ENCODE measurements around the gene SLC1A2. TPM values are rescaled to one million over a fixed set of nuclear protein-coding genes. Genes with fewer than 3 reads are reported as not detected.

SLC1A2 gene
- total RNA-seq, 1 experiment from 2014 or later: not detected

DNA sequence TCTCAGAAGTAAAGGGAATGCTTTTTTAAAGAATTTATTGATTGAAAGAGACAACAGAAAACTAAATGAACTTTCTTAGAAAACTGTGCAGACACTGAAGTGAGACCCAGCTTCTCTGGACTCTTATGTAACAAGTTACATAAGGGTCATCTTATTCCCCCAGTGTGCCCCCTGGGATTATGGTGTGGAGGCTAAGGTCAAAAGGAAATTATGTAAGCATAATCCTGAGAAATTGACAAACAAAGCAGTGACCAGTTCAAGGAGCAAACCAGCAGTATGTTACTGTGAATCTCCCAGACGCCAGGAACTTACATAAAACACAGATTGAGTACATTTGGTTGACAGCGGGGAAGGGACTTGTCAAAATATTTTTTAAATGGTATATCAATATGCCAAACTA, 78.6 kb downstream of the SLC1A2 start:
- Mint-ChIP-seq H3K36me3 (ENCODE audit: insufficient read depth, unreplicated experiment) (no peaks in the 10 kb centered on the region), H3K27ac (ENCODE audit: low read depth, unreplicated experiment) (no peak overlapping the region), H3K4me1 (ENCODE audit: insufficient read depth, unreplicated experiment) (peaks cover 14% of the 10 kb centered on the region), H3K9me3 (ENCODE audit: unreplicated experiment) (no peaks in the 10 kb centered on the region), H3K4me3 (ENCODE audit: unreplicated experiment) (no peak overlapping the region), H3K27me3 (ENCODE audit: insufficient read depth, unreplicated experiment) (no peaks in the 10 kb centered on the region)
- intact Hi-C loops (cut with micrococcal nuclease): no loop called here
- ChIA-PET CTCF (interaction anchor here (1.1 to 1.2 kb wide), 2 partner anchors 15 to 50 kb away, joined by 3 to 4 read pairs; no protein-coding TSS in a partner anchor), POLR2A (interaction anchor here (1.3 to 6.6 kb wide), 2 partner anchors 11 to 24 kb away, joined by 3 to 81 read pairs; no protein-coding TSS in a partner anchor)
- DNase-seq (ENCODE audit: unreplicated experiment): no peak
- BruUV-seq (replicated peaks): no TSS peak
- TF ChIP-seq CTCF (IDR thresholded peaks at IDR 0.05; ENCODE audit: unreplicated experiment): no peak

- intact Hi-C loops (cut with micrococcal nuclease): no loop called here
- ChIA-PET POLR2A (interaction anchor here (0.7 to 6.6 kb wide), 3 partner anchors 11 to 181 kb away, joined by 3 to 81 read pairs (median 3); no protein-coding TSS in a partner anchor), CTCF (interaction anchor here (1.1 to 1.8 kb wide), 3 partner anchors 10 to 51 kb away, joined by 3 to 5 read pairs (median 4); no protein-coding TSS in a partner anchor)
- no peak for TF ChIP-seq CTCF (IDR thresholded peaks at IDR 0.05; ENCODE audit: unreplicated experiment)
- no peaks in the 10 kb centered on the region for H3K36me3 Mint-ChIP-seq (ENCODE audit: insufficient read depth, unreplicated experiment)
- H3K27ac Mint-ChIP-seq (ENCODE audit: low read depth, unreplicated experiment): no peak overlapping the region
- H3K4me3 Mint-ChIP-seq (ENCODE audit: unreplicated experiment): no peak overlapping the region
- no peaks in the 10 kb centered on the region for H3K9me3 Mint-ChIP-seq (ENCODE audit: unreplicated experiment)
- no TSS peak for BruUV-seq (replicated peaks)
- H3K27me3 Mint-ChIP-seq (ENCODE audit: insufficient read depth, unreplicated experiment): no peaks in the 10 kb centered on the region
- DNase-seq (ENCODE audit: unreplicated experiment): no peak
- peaks cover 14% of the 10 kb centered on the region for H3K4me1 Mint-ChIP-seq (ENCODE audit: insufficient read depth, unreplicated experiment)
Observed at GRCh38 chr11:35340071-35340470, 79.3 kb downstream of the SLC1A2 start.

GRCh38 chr11:35338921-35339320, 80.4 kb downstream of the SLC1A2 start:
- no peaks in the 10 kb centered on the region for H3K36me3 Mint-ChIP-seq (ENCODE audit: insufficient read depth, unreplicated experiment)
- H3K4me1 Mint-ChIP-seq (ENCODE audit: insufficient read depth, unreplicated experiment): peaks cover 23% of the 10 kb centered on the region
- no peaks in the 10 kb centered on the region for H3K27me3 Mint-ChIP-seq (ENCODE audit: insufficient read depth, unreplicated experiment)
- ChIA-PET CTCF (interaction anchor here (0.8 to 1.8 kb wide), 5 partner anchors 11 to 103 kb away, joined by 3 to 6 read pairs (median 5); no protein-coding TSS in a partner anchor), POLR2A (interaction anchor here (0.8 to 6.6 kb wide), 5 partner anchors 8 to 64 kb away, joined by 3 to 81 read pairs (median 12); no protein-coding TSS in a partner anchor)
- no peaks in the 10 kb centered on the region for H3K9me3 Mint-ChIP-seq (ENCODE audit: unreplicated experiment)
- no TSS peak for BruUV-seq (replicated peaks)
- no peak overlapping the region for H3K4me3 Mint-ChIP-seq (ENCODE audit: unreplicated experiment)
- no peak overlapping the region for H3K27ac Mint-ChIP-seq (ENCODE audit: low read depth, unreplicated experiment)
- no peak for TF ChIP-seq CTCF (IDR thresholded peaks at IDR 0.05; ENCODE audit: unreplicated experiment)
- no peak for DNase-seq (ENCODE audit: unreplicated experiment)
- intact Hi-C loops (cut with micrococcal nuclease): no loop called here

DNA sequence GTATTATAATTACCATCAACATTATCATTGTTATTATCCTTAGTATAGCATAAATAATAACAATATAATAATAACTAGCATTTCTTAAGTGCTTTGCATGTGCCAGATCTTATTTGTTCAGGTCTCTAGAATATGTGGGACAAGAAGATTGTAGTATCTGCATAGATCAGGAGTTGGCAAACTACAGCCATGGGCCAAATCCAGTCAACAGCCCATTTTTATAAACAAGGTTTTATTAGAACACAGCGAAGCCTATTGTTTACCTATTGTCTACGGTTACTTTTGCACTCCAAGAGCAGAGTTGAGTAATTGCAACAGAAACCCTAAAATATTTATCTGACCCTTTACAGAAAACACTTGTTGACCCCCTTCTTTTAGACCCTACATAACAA, 81.4 kb downstream of the SLC1A2 start:
- H3K4me1 Mint-ChIP-seq (ENCODE audit: insufficient read depth, unreplicated experiment): peaks cover 23% of the 10 kb centered on the region
- no peaks in the 10 kb centered on the region for H3K9me3 Mint-ChIP-seq (ENCODE audit: unreplicated experiment)
- no peak for DNase-seq (ENCODE audit: unreplicated experiment)
- no peak overlapping the region for H3K4me3 Mint-ChIP-seq (ENCODE audit: unreplicated experiment)
- CTCF ChIA-PET: interaction anchor here (0.5 to 1.8 kb wide), 4 partner anchors 12 to 102 kb away, joined by 3 to 6 read pairs (median 5); no protein-coding TSS in a partner anchor
- peak overlapping the region; percentile 39 for H3K27ac Mint-ChIP-seq (ENCODE audit: low read depth, unreplicated experiment)
- BruUV-seq (replicated peaks): no TSS peak
- H3K36me3 Mint-ChIP-seq (ENCODE audit: insufficient read depth, unreplicated experiment): no peaks in the 10 kb centered on the region
- POLR2A ChIA-PET: interaction anchor here (0.6 to 6.6 kb wide), 11 partner anchors 9 to 421 kb away, joined by 3 to 81 read pairs (median 11); partner anchors contain the start of genes APIP and PDHX
- no peak for TF ChIP-seq CTCF (IDR thresholded peaks at IDR 0.05; ENCODE audit: unreplicated experiment)
- intact Hi-C loops (cut with micrococcal nuclease): no loop called here
- no peaks in the 10 kb centered on the region for H3K27me3 Mint-ChIP-seq (ENCODE audit: insufficient read depth, unreplicated experiment)
